GM21786 (cell line): Measurements from ENCODE around the gene PCDHA8.
"Not testable (repeated sequence)": the region's sequence is repeated elsewhere in the genome, so short reads cannot be mapped to it uniquely, and the experiment has no call there.

Experiments
- ATAC-seq: cut with Tn5 transposase; IDR thresholded peaks from one replicate; pipeline ENCODE4 v1.9.1; 2021; ENCODE audit not compliant: unreplicated experiment

The PCDHA8 gene

GRCh38 chr5:140828362-140828737 is 12.6 kb upstream of the PCDHA8 start:
- ATAC-seq, result no peak

- not testable (repeated sequence) for ATAC-seq
Observed at GRCh38 chr5:140829511-140830501, 11.2 kb upstream of the PCDHA8 start.

GRCh38 chr5:140833993-140834392 is 7.0 kb upstream of the PCDHA8 start, which contains the start of gene PCDHA7:
TSS of gene PCDHA7 (plus strand) at chr5:140834269. CDS start at chr5:140834384, 115 bp downstream.
- ATAC-seq, result no peak

GRCh38 chr5:140834439-140835008 is 6.5 kb upstream of the PCDHA8 start:
- ATAC-seq, result not testable (repeated sequence)

GRCh38 chr5:140835622-140836510 is 5.1 kb upstream of the PCDHA8 start:
- no peak for ATAC-seq

- ATAC-seq, result no peak
Observed at GRCh38 chr5:140842798-140843733, 2.1 kb downstream of the PCDHA8 start.

GRCh38 chr5:140848139-140849102 is 7.4 kb downstream of the PCDHA8 start, which contains the start of gene PCDHA9:
TSS of gene PCDHA9 (plus strand) at chr5:140848382. CDS start at chr5:140848496, 114 bp downstream.
- ATAC-seq, result not testable (repeated sequence)

- ATAC-seq, result not testable (repeated sequence)
Observed at GRCh38 chr5:140849831-140850634, 9.0 kb downstream of the PCDHA8 start.

GRCh38 chr5:140855772-140856674 is 15.0 kb downstream of the PCDHA8 start, which contains the start of gene PCDHA10:
TSS of gene PCDHA10 (plus strand) at chr5:140855897. CDS start at chr5:140856049, 152 bp downstream.
- ATAC-seq, result no peak

- no peak for ATAC-seq
Observed at GRCh38 chr5:140857177-140857986, 16.4 kb downstream of the PCDHA8 start.

GRCh38 chr5:140857987-140858240 is 16.9 kb downstream of the PCDHA8 start:
- no peak for ATAC-seq

GRCh38 chr5:140862441-140863295 is 21.7 kb downstream of the PCDHA8 start:
- no peak for ATAC-seq

- no peak for ATAC-seq
Observed at GRCh38 chr5:140868721-140869554, 28.0 kb downstream of the PCDHA8 start, which contains the start of gene PCDHA11. TSS of gene PCDHA11 (plus strand) at chr5:140868957. CDS start at chr5:140869104, 147 bp downstream.

- ATAC-seq, result no peak
Observed at GRCh38 chr5:140869555-140869886, 28.5 kb downstream of the PCDHA8 start.
